PC-9 (cell line): ENCODE data around the gene WFIKKN1. TPM values are rescaled to one million over a fixed set of nuclear protein-coding genes. Genes with fewer than 3 reads are reported as not detected.

Experiments
- BruUV-seq: library from RNA; stranded (reverse); fragments of 400-500 nt; replicated peaks from 2 replicates; lab custom pipeline; 2021; lab: Mats Ljungman, UMichigan
- CTCF ChIA-PET: fragments of 300-600 bp; sonication (Branson Sonifier 250); formaldehyde crosslinking; loops from one replicate; lab custom pipeline; 2022; ENCODE audit warnings: antibody characterized with exemption; lab: Charles Lee
- POLR2A ChIA-PET: fragments of 300-600 bp; sonication (Branson Sonifier 250); formaldehyde crosslinking; loops from one replicate; lab custom pipeline; 2022; ENCODE audit warnings: antibody characterized with exemption; ENCODE audit not compliant: unreplicated experiment; lab: Charles Lee
- DNase-seq, 2 experiments: peaks; one replicate each; pipeline versions ENCODE4 v3.0.0 to v3.0.0-alpha.2; 2015 to 2022; ENCODE audit warnings: mixed read lengths in 1 of 2
- H2AFZ ChIP-seq: fragments of 200-600 bp; sonication (generic); 2 replicates; pipeline ENCODE4 v1.8.1; 2017; ENCODE audit warnings: antibody characterized with exemption
- H3F3A ChIP-seq: fragments of 200-600 bp; sonication (generic); 2 replicates; pipeline ENCODE4 v1.8.1; 2017; ENCODE audit warnings: antibody characterized with exemption, mild to moderate bottlenecking, low read depth; ENCODE audit not compliant: insufficient read depth
- H3K27ac ChIP-seq: fragments of 200-600 bp; sonication (generic); 2 replicates; pipeline ENCODE4 v1.6.1; 2016; ENCODE audit warnings: mixed run types
- H3K27me3 ChIP-seq: fragments of 200-600 bp; sonication (generic); 2 replicates; pipeline ENCODE4 v1.6.1; 2016; ENCODE audit warnings: low read depth, mixed run types; ENCODE audit not compliant: insufficient read depth
- H3K36me3 ChIP-seq: fragments of 200-600 bp; sonication (generic); 2 replicates; pipeline ENCODE4 v1.6.1; 2016; ENCODE audit warnings: low read depth, mixed run types
- H3K4me1 ChIP-seq: fragments of 200-600 bp; sonication (generic); replicated peaks from 2 replicates; pipeline ENCODE4 v1.6.1; 2016; ENCODE audit warnings: mixed run types; ENCODE audit not compliant: insufficient read depth
- H3K4me2 ChIP-seq: fragments of 200-600 bp; sonication (generic); 2 replicates; pipeline ENCODE4 v1.6.1; 2017; ENCODE audit warnings: mixed run types
- H3K4me3 ChIP-seq: fragments of 200-600 bp; sonication (generic); 2 replicates; pipeline ENCODE4 v1.6.1; 2016; ENCODE audit warnings: mixed run types
- H3K79me2 ChIP-seq: fragments of 200-600 bp; sonication (generic); 2 replicates; pipeline ENCODE4 v1.6.1; 2017; ENCODE audit warnings: low read depth, mixed run types
- H3K9me2 ChIP-seq: fragments of 200-600 bp; sonication (generic); 2 replicates; pipeline ENCODE4 v1.8.1; 2017; ENCODE audit warnings: mild to moderate bottlenecking; ENCODE audit not compliant: insufficient read depth
- H3K9me3 ChIP-seq: fragments of 200-600 bp; sonication (generic); 2 replicates; pipeline ENCODE4 v1.8.1; 2016; ENCODE audit warnings: low read depth; ENCODE audit not compliant: insufficient read depth
- H4K20me1 ChIP-seq: fragments of 200-600 bp; sonication (generic); 2 replicates; pipeline ENCODE4 v1.8.1; 2017; ENCODE audit not compliant: insufficient read depth
- CTCF ChIP-seq: fragments of 200-600 bp; sonication (generic); conservative IDR thresholded peaks from 2 replicates; pipeline ENCODE4 v1.6.1; 2017; ENCODE audit warnings: mixed run types, antibody characterized with exemption, mild to moderate bottlenecking, moderate library complexity
- EZH2 ChIP-seq: fragments of 200-600 bp; sonication (generic); IDR thresholded peaks from 2 replicates; pipeline ENCODE4 v1.8.0; 2017; ENCODE audit warnings: antibody characterized with exemption, low read depth
- intact Hi-C: fragments of 100-400 bp; cut with micrococcal nuclease; formaldehyde crosslinking; loops from one replicate; pipeline ENCODE4 v1.10.0; 2022; ENCODE audit not compliant: unreplicated experiment
- total RNA-seq: library from RNA; stranded (reverse); gene quantifications from 2 replicates; pipeline ENCODE4 v1.2.3, GENCODE V29; 2021

Gene WFIKKN1
- total RNA-seq, 1 experiment from 2014 or later, result 6.9 TPM

DNA sequence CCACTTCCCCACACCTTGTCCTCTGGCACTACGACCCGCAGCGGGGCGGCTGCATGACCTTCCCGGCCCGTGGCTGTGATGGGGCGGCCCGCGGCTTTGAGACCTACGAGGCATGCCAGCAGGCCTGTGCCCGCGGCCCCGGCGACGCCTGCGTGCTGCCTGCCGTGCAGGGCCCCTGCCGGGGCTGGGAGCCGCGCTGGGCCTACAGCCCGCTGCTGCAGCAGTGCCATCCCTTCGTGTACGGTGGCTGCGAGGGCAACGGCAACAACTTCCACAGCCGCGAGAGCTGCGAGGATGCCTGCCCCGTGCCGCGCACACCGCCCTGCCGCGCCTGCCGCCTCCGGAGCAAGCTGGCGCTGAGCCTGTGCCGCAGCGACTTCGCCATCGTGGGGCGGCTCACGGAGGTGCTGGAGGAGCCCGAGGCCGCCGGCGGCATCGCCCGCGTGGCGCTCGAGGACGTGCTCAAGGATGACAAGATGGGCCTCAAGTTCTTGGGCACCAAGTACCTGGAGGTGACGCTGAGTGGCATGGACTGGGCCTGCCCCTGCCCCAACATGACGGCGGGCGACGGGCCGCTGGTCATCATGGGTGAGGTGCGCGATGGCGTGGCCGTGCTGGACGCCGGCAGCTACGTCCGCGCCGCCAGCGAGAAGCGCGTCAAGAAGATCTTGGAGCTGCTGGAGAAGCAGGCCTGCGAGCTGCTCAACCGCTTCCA, 2.7 kb downstream of the WFIKKN1 start:
- POLR2A ChIA-PET, result no interaction called here
- Histone ChIP-seq H3K27me3 (no peaks in the 10 kb centered on the region), H3K36me3 (no peaks in the 10 kb centered on the region), H3K4me2 (no peak overlapping the region), H3K4me3 (no peak overlapping the region), H2AFZ (no peak overlapping the region), H3K27ac (no peak overlapping the region), H3K9me2 (no peaks in the 10 kb centered on the region), H4K20me1 (0 out of 2 replicates have a peak, but pooled peaks cover 6% of the 10 kb centered on the region), H3K9me3 (no peaks in the 10 kb centered on the region), H3K4me1 (peaks cover 17% of the 10 kb centered on the region; the same call in 1 of the 2 replicates), H3F3A (peaks cover 6% of the 10 kb centered on the region; the same call in 1 of the 2 replicates), H3K79me2 (peaks cover 19% of the 10 kb centered on the region)
- BruUV-seq, result no TSS peak
- DNase-seq, result no peak
- intact Hi-C loops, result no loop called here
- no peak for TF ChIP-seq CTCF
- TF ChIP-seq EZH2, result no peak
- CTCF ChIA-PET, result no interaction called here

DNA sequence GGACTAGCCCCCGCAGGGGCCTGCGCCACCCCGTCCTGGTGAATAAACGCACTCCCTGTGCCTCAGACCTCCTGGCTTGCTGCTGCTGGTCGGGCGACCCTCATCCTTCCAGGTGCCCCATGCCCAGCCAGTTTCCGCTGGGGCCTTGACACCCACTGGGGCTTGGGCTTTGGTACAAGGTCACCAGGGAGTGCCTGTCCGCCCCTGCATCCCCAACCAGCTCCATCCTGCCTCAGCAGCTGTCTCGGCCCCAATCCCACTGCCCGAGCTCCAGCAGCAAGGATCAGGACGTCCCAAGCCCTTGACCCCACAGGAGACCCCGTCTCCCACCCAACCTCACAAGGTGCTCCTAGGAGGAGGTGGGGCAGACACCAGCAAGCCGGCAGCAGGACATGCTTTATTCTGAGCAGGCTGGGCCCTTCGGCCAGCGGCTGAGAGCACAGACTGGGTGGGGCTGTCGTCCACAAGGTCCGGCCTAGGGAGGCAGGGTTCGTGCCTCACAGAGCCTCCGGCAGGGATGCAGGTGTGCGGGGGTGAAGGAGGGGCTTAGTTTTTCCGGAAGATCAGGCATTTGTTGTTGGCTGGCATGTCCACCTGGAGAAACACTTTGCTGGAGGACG, 3.4 kb downstream of the WFIKKN1 start:
- H4K20me1 ChIP-seq, result 0 out of 2 replicates have a peak, but pooled peaks cover 6% of the 10 kb centered on the region
- no peak overlapping the region for H2AFZ ChIP-seq
- peaks cover 6% of the 10 kb centered on the region for H3F3A ChIP-seq
- no TSS peak for BruUV-seq
- no peak overlapping the region for H3K4me3 ChIP-seq
- ChIA-PET CTCF (no interaction called here), POLR2A (interaction anchor here (0.7 kb wide), 1 partner anchor 44 kb away, joined by 3 read pairs; no protein-coding TSS in a partner anchor)
- H3K79me2 ChIP-seq, result peaks cover 19% of the 10 kb centered on the region
- no peak for DNase-seq
- H3K9me2 ChIP-seq, result no peaks in the 10 kb centered on the region
- H3K9me3 ChIP-seq, result no peaks in the 10 kb centered on the region
- H3K36me3 ChIP-seq, result no peaks in the 10 kb centered on the region
- H3K27ac ChIP-seq, result no peak overlapping the region
- H3K4me2 ChIP-seq, result peak overlapping the region; percentile 90; the same call in 1 of the 2 replicates
- intact Hi-C loops, result no loop called here
- H3K4me1 ChIP-seq, result peaks cover 17% of the 10 kb centered on the region; the same call in 1 of the 2 replicates
- no peaks in the 10 kb centered on the region for H3K27me3 ChIP-seq
- TF ChIP-seq EZH2, result no peak

DNA sequence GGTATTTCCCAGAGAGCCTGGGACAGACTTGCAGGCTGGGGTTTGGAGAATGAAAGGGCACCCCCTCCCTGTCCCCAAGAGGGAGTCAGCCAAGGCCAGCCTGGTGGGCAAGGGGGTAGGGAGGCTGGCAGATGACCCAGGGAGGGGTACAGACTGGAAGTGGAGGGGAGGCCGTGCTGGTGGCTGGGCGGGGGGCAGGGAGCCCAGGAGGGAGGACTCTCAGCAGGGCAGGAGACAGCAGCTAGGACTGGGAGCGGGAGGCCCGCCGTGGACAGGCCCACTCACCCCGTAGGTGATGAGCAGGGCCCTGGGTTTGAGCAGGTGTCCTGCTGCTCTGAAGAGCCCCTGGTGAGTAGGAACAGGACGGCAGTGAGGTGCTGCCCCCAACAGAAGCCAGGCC, 4.2 kb downstream of the WFIKKN1 start:
- CTCF ChIA-PET, result no interaction called here
- POLR2A ChIA-PET, result no interaction called here
- H2AFZ ChIP-seq, result no peak overlapping the region

More for the DNA sequence above, 4.2 kb downstream of the WFIKKN1 start:
- no TSS peak for BruUV-seq
- Histone ChIP-seq H3K9me3 (no peaks in the 10 kb centered on the region), H3K36me3 (no peaks in the 10 kb centered on the region), H3K27me3 (no peaks in the 10 kb centered on the region), H3K4me3 (peak overlapping the region; percentile 80), H3K79me2 (peaks cover 19% of the 10 kb centered on the region), H3K27ac (no peak overlapping the region), H3K9me2 (no peaks in the 10 kb centered on the region), H4K20me1 (0 out of 2 replicates have a peak, but pooled peaks cover 4% of the 10 kb centered on the region), H3K4me2 (peak overlapping the region; percentile 90), H3K4me1 (peaks cover 17% of the 10 kb centered on the region; the same call in 1 of the 2 replicates), H3F3A (peaks cover 13% of the 10 kb centered on the region)
- no peak for DNase-seq
- no peak for TF ChIP-seq CTCF
- TF ChIP-seq EZH2, result no peak
- intact Hi-C loops, result no loop called here
